HG03457 (cell line): ENCODE results near the gene LUZP2.

Experiments
- ATAC-seq: cut with Tn5 transposase; IDR thresholded peaks from one replicate; pipeline ENCODE4 v1.9.1; 2021; ENCODE audit warnings: moderate number of reproducible peaks; ENCODE audit not compliant: unreplicated experiment

LUZP2 gene

GRCh38 chr11:25065746-25066145 is 568.9 kb downstream of the LUZP2 start:
- no peak for ATAC-seq

DNA sequence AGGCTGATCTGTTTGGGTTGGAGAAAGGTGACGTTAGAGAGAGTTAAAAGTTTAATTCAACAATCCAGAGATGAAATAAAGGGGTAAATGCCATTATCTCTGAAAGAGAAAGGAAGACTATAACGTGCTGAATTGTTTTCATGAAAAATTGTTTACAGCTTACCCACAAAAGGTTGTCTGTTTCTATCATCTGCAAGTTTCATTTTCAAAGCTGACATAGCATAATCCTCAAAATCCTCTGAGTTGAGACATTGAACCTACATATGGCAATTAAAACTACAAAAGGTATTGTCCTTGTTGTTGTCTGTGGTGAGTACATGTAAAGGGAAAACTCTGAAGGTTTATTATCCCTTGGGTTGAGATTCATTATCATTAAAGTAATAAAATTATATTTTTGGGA is 569.9 kb downstream of the LUZP2 start:
- no peak for ATAC-seq

- no peak for ATAC-seq
Measured at GRCh38 chr11:25068451-25068850, 571.6 kb downstream of the LUZP2 start.

DNA sequence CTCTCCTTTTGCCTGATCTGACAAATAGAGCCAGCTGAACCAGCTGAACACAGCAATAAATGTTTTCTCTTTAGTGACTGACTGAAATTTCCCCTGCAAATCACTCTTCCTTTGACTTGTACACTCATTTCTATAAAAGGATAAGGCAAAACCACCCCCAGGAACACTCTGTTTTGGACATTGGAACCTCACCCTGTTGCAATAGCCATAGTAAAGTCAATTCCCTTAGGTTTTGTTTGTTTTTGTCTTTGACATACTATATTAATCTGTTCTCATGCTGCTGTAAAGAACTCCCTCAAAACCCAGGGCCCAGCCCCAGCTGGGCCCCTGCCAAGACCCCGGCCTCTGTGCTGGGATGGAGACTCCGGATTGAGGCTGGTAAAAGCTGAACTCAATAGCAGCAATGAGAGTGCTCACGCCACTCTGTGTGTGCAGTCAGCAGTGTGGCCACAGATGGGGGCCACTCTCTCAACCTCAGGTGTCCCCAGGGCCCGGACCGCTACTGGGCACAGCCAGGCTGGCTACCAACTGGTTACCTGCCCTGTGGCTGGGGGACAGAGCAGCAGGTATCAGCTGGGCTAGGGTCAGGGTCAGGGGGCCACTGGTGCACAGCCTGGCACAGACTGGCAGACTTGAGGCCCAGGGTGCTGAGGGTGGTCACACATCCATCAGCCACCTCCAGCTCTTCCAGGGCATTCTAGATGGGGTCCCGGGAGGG is 597.4 kb downstream of the LUZP2 start:
- no peak for ATAC-seq

- no peak for ATAC-seq
Measured at GRCh38 chr11:25119416-25119815, 622.6 kb downstream of the LUZP2 start.
